ENCODE data around the gene ERBB4.
"Not testable (repeated sequence)": the region's sequence is repeated elsewhere in the genome, so short reads cannot be mapped to it uniquely, and the experiment has no call there.

ERBB4 gene

GRCh38 chr2:212194396-212194795, 344.2 kb downstream of the ERBB4 start:
- no peak for DNase-seq

- no peak for DNase-seq
These were observed 344.8 kb downstream of the ERBB4 start for GRCh38 chr2:212193803-212194202.

- DNase-seq, result no peak
These were observed 345.5 kb downstream of the ERBB4 start for GRCh38 chr2:212193056-212193455.

- not testable (repeated sequence) for DNase-seq
These were observed 347.2 kb downstream of the ERBB4 start for GRCh38 chr2:212191438-212191837.

GRCh38 chr2:212186166-212186565, 352.4 kb downstream of the ERBB4 start:
- DNase-seq, result no peak

GRCh38 chr2:212181646-212182045, 357.0 kb downstream of the ERBB4 start:
- DNase-seq, result no peak

GRCh38 chr2:212180408-212181083, 358.1 kb downstream of the ERBB4 start:
- DNase-seq, result no peak

- DNase-seq, result peak; percentile 2 to 3
These were observed 360.9 kb downstream of the ERBB4 start for GRCh38 chr2:212177724-212178123.

GRCh38 chr2:212176151-212176550, 362.5 kb downstream of the ERBB4 start:
- DNase-seq, result no peak

- no peak for DNase-seq
These were observed 364.7 kb downstream of the ERBB4 start for GRCh38 chr2:212173756-212174510.

GRCh38 chr2:212173331-212173730, 365.3 kb downstream of the ERBB4 start:
- DNase-seq, result no peak

- DNase-seq, result no peak
These were observed 368.2 kb downstream of the ERBB4 start for GRCh38 chr2:212170382-212170781.

GRCh38 chr2:212158081-212158480, 380.5 kb downstream of the ERBB4 start:
- DNase-seq, result no peak

- DNase-seq, result no peak
These were observed 381.6 kb downstream of the ERBB4 start for GRCh38 chr2:212157012-212157411.

- no peak for DNase-seq
These were observed 382.5 kb downstream of the ERBB4 start for GRCh38 chr2:212156088-212156487.

- DNase-seq, result no peak
These were observed 384.1 kb downstream of the ERBB4 start for GRCh38 chr2:212154477-212154878.

- no peak for DNase-seq
These were observed 384.7 kb downstream of the ERBB4 start for GRCh38 chr2:212153923-212154322.

GRCh38 chr2:212147921-212148513, 390.6 kb downstream of the ERBB4 start:
- peak in 1 of 2 experiments; percentile 1 for DNase-seq

- no peak for DNase-seq
These were observed 392.2 kb downstream of the ERBB4 start for GRCh38 chr2:212146416-212146815.

- no peak for DNase-seq
These were observed 393.5 kb downstream of the ERBB4 start for GRCh38 chr2:212145121-212145520.

- no peak for DNase-seq
These were observed 396.0 kb downstream of the ERBB4 start for GRCh38 chr2:212142631-212143030.

GRCh38 chr2:212141499-212141898, 397.1 kb downstream of the ERBB4 start:
- no peak for DNase-seq

- no peak for DNase-seq
These were observed 402.3 kb downstream of the ERBB4 start for GRCh38 chr2:212136216-212136795.

GRCh38 chr2:212135739-212136138, 402.9 kb downstream of the ERBB4 start:
- no peak for DNase-seq
